GM12878 (cell line): ENCODE data around the gene FAM3B. TPM values are rescaled to one million over a fixed set of nuclear protein-coding genes. Genes with fewer than 3 reads are reported as not detected.

Experiments
- ATAC-seq: fragments of 200-7000 bp; cut with Tn5 transposase; 3 replicates; pipeline ENCODE4 v1.9.1; 2020; ENCODE audit warnings: mild to moderate bottlenecking, moderate library complexity
- BruUV-seq: library from RNA; stranded (reverse); fragments of 400-500 nt; replicated peaks from 2 replicates; lab custom pipeline; 2021; lab: Mats Ljungman, UMichigan
- CTCF ChIA-PET: fragments of 300-600 bp; sonication (Branson Sonifier 250); formaldehyde crosslinking; extraction: SDS; loops from one replicate; lab custom pipeline; 2021; ENCODE audit warnings: inconsistent platforms; lab: Yijun Ruan, JAX
- POLR2A ChIA-PET: fragments of 350-600 bp; formaldehyde crosslinking; extraction: SDS; loops from one replicate; lab custom pipeline; 2021; ENCODE audit warnings: inconsistent platforms; lab: Charles Lee
- RAD21 ChIA-PET: fragments of 300-600 bp; sonication (Branson Sonifier 250); formaldehyde crosslinking; loops from one replicate; lab custom pipeline; 2023; ENCODE audit warnings: antibody characterized with exemption; ENCODE audit not compliant: unreplicated experiment; lab: Charles Lee
- SMC1A ChIA-PET: fragments of 300-600 bp; sonication (Branson Sonifier 250); formaldehyde crosslinking; loops from one replicate; lab custom pipeline; 2023; ENCODE audit not compliant: unreplicated experiment, uncharacterized antibody; lab: Charles Lee
- DNase-seq: peaks from one replicate; pipeline ENCODE4 v3.0.0-alpha.2; 2011; ENCODE audit warnings: low read depth, low spot score
- FAIRE-seq: peaks from 3 replicates; lab custom pipeline; 2011; peaks lifted over from hg19 to GRCh38; lab: Jason Lieb, UNC
- H2AFZ ChIP-seq: 2 replicates; pipeline ENCODE4 v1.6.0; 2011; ENCODE audit warnings: low read depth, low read length, control low read depth; ENCODE audit not compliant: control insufficient read depth
- H3K27ac ChIP-seq: 2 replicates; pipeline ENCODE4 v1.5.1; 2011; ENCODE audit warnings: control low read depth; ENCODE audit not compliant: control insufficient read depth, insufficient read depth
- H3K27me3 ChIP-seq, 2 experiments: replicated peaks in 1 of 2; 2 replicates each; pipeline versions ENCODE4 v1.6.0 to v1.6.1; 2011; ENCODE audit warnings: low read length in 1 of 2; ENCODE audit not compliant: control insufficient read depth in 2 of 2, insufficient read depth in 2 of 2
- H3K36me3 ChIP-seq, 2 experiments: 2 replicates each; pipeline ENCODE4 v1.5.1; 2011; ENCODE audit warnings: low read length in 1 of 2; ENCODE audit not compliant: control insufficient read depth in 2 of 2, insufficient read depth in 2 of 2
- H3K4me1 ChIP-seq: 2 replicates; pipeline ENCODE4 v1.6.1; 2011; ENCODE audit warnings: mild to moderate bottlenecking, low read length, moderate library complexity, mixed read lengths; ENCODE audit not compliant: control insufficient read depth, insufficient read depth
- H3K4me2 ChIP-seq: 2 replicates; pipeline ENCODE4 v1.6.0; 2011; ENCODE audit warnings: control low read depth; ENCODE audit not compliant: control insufficient read depth, insufficient read depth
- H3K4me3 ChIP-seq: fragments of 200-600 bp; sonication (generic); 2 replicates; pipeline ENCODE4 v1.5.1; 2016
- H3K79me2 ChIP-seq: 2 replicates; pipeline ENCODE4 v1.6.0; 2011; ENCODE audit warnings: low read length; ENCODE audit not compliant: control insufficient read depth, insufficient read depth
- H3K9ac ChIP-seq: 2 replicates; pipeline ENCODE4 v1.8.0; 2011; ENCODE audit warnings: low read length, control low read depth, mixed read lengths; ENCODE audit not compliant: control insufficient read depth, insufficient read depth
- H3K9me3 ChIP-seq: replicated peaks from 3 replicates; pipeline ENCODE4 v1.5.1; 2011; ENCODE audit warnings: mild to moderate bottlenecking, low read length; ENCODE audit not compliant: control insufficient read depth, insufficient read depth
- H4K20me1 ChIP-seq: 2 replicates; pipeline ENCODE4 v1.6.0; 2011; ENCODE audit not compliant: control insufficient read depth, insufficient read depth
- BRCA1 ChIP-seq: IDR thresholded peaks from 2 replicates; pipeline ENCODE4 v1.6.1; 2011; ENCODE audit warnings: low read depth, low read length, improper control_type of control experiment
- CHD1 ChIP-seq: IDR thresholded peaks from 2 replicates; pipeline ENCODE4 v1.6.1; 2012; ENCODE audit warnings: low read depth, low read length, improper control_type of control experiment
- CREM ChIP-seq: IDR thresholded peaks from 2 replicates; pipeline ENCODE4 v1.6.1; 2014; ENCODE audit warnings: antibody characterized with exemption, low read depth
- POLR2AphosphoS5 ChIP-seq: IDR thresholded peaks from 2 replicates; pipeline ENCODE4 v1.6.1; 2011; ENCODE audit warnings: mild to moderate bottlenecking, low read length, inconsistent platforms
- SRF ChIP-seq, 2 experiments: IDR thresholded peaks; 2 replicates each; pipeline ENCODE4 v1.6.1; 2011; ENCODE audit warnings: low read depth in 2 of 2, low read length in 2 of 2, mild to moderate bottlenecking in 1 of 2, moderate library complexity in 1 of 2
- ZBED1 ChIP-seq: IDR thresholded peaks from 2 replicates; pipeline ENCODE4 v1.6.1; 2016; ENCODE audit warnings: borderline replicate concordance
- WGBS: methylation state at CpG from one replicate; pipeline ENCODE4 v1.1.6; 2016; ENCODE audit warnings: low lambda C conversion rate; ENCODE audit not compliant: insufficient replicate concordance, insufficient coverage; ENCODE audit errors: missing lambda C conversion rate; 5-methylcytosine and 5-hydroxymethylcytosine counted together
- in situ Hi-C: fragments of 300-500 bp; cut with MboI; formaldehyde crosslinking; loops from 9 replicates; pipeline ENCODE4 v1.14.3; 2018; ENCODE audit warnings: mixed read lengths
- intact Hi-C: fragments of 100-400 bp; cut with micrococcal nuclease; formaldehyde crosslinking; loops from one replicate; pipeline ENCODE4 v1.14.2; 2022; ENCODE audit not compliant: unreplicated experiment
- polyA plus RNA-seq, 11 experiments: library from polyadenylated mRNA; depleted of rRNA in 4 of 11; unstranded in 6 of 11; stranded (reverse) in 5 of 11; fragments of >200 nt; fragmentation: Nextera tagmentation in 4 of 11; fragmentation: Illumina TruSeq in 1 of 11; extraction: Ambion mirVana in 4 of 11; extraction: Trizol in 1 of 11; gene quantifications; 1 replicate in 1 of 11; 2 replicates in 10 of 11; pipeline versions ENCODE4 v1.2.1 to v1.2.3, GENCODE V29; 2011 to 2016; ENCODE audit warnings: inconsistent platforms in 2 of 11, missing spikeins in 2 of 11, low read depth in 1 of 11
- total RNA-seq, 4 experiments: library from RNA; depleted of rRNA in 3 of 4; stranded (reverse); fragments of >200 nt in 3 of 4; fragmentation: Illumina TruSeq in 1 of 4; extraction: Trizol in 1 of 4; gene quantifications; 2 replicates each; pipeline versions ENCODE4 v1.2.1 to v1.2.3, GENCODE V29; 2013 to 2021
- TF ChIP-seq, protein P1 (sequence below): fragments of 450-650 bp; IDR thresholded peaks from 2 replicates; pipeline ENCODE4 v1.6.1; 2017; ENCODE audit warnings: mild to moderate bottlenecking, moderate library complexity

FAM3B gene
- total and polyA plus RNA-seq, 10 of the 15 experiments (the other 5 are each of a cell fraction or from before 2014, with no cell fraction given) = 0.12 TPM; not detected in 9

DNA sequence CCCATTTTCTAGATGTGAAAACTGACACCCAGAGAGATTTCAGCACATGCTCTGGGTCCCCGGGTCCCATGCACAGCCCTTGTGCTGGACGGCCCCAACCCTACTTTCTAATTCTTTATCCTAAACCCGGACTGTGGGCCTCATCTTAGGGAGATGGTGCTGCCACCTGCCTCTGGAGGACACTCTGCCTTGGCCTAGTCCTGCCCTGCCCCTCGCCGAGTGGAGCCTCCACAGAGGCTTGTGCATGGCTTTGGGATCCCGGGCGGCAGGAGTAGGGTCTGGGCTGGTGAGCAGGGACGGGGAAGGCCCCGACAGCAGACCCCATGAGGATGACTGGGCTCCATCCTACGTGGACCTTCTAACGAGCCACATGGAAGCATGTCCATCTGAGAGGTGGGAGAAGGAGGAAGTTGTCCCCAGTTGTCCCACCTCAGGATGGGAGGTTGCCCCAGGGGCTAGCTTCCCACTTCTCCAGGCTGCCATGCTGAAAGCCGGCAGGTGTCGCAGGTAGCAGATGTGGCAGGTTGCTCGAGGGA lies 57.6 kb downstream of the FAM3B start:
- in situ Hi-C loops (no loop called here), intact Hi-C loops (no loop called here)
- Histone ChIP-seq H3K79me2 (peaks cover 47% of the 10 kb centered on the region), H3K4me3 (no peak overlapping the region), H3K4me2 (no peak overlapping the region), H3K27ac (no peak overlapping the region)
- FAIRE-seq = no peak
- TF ChIP-seq CHD1 = no peak
- TF ChIP-seq POLR2AphosphoS5 = 0 out of 2 replicates have a peak, but pooled peaks have one; percentile 39
- no peak for TF ChIP-seq SRF (IDR thresholded peaks at IDR 0.05; ENCODE audit: low read depth in 2 of 2, low read length in 2 of 2)
- no peak for TF ChIP-seq CREM
- no peak for TF ChIP-seq ZBED1
- TF ChIP-seq BRCA1 = no peak
- TF ChIP-seq, protein P1, sequence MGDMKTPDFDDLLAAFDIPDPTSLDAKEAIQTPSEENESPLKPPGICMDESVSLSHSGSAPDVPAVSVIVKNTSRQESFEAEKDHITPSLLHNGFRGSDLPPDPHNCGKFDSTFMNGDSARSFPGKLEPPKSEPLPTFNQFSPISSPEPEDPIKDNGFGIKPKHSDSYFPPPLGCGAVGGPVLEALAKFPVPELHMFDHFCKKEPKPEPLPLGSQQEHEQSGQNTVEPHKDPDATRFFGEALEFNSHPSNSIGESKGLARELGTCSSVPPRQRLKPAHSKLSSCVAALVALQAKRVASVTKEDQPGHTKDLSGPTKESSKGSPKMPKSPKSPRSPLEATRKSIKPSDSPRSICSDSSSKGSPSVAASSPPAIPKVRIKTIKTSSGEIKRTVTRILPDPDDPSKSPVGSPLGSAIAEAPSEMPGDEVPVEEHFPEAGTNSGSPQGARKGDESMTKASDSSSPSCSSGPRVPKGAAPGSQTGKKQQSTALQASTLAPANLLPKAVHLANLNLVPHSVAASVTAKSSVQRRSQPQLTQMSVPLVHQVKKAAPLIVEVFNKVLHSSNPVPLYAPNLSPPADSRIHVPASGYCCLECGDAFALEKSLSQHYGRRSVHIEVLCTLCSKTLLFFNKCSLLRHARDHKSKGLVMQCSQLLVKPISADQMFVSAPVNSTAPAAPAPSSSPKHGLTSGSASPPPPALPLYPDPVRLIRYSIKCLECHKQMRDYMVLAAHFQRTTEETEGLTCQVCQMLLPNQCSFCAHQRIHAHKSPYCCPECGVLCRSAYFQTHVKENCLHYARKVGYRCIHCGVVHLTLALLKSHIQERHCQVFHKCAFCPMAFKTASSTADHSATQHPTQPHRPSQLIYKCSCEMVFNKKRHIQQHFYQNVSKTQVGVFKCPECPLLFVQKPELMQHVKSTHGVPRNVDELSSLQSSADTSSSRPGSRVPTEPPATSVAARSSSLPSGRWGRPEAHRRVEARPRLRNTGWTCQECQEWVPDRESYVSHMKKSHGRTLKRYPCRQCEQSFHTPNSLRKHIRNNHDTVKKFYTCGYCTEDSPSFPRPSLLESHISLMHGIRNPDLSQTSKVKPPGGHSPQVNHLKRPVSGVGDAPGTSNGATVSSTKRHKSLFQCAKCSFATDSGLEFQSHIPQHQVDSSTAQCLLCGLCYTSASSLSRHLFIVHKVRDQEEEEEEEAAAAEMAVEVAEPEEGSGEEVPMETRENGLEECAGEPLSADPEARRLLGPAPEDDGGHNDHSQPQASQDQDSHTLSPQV = no peak
- TF ChIP-seq, all 136 proteins: peak for 1
- CTCF ChIA-PET = interaction anchor here (3.5 kb wide), 1 partner anchor 37 kb away, joined by 20 read pairs; no protein-coding TSS in a partner anchor
- SMC1A ChIA-PET = interaction anchor here (8.3 kb wide), 1 partner anchor 90 kb away, joined by 67 read pairs; no protein-coding TSS in a partner anchor
- RAD21 ChIA-PET = interaction anchor here (5.5 kb wide), 1 partner anchor 13 kb away, joined by 29 read pairs; the partner anchor contains the start of gene MX2
- Histone ChIP-seq H3K27me3 (no peaks in the 10 kb centered on the region), H4K20me1 (no peaks in the 10 kb centered on the region; the same call in 1 of the 2 replicates), H3K36me3 (peaks cover 0 to 5% of the 10 kb centered on the region in 2 experiments; a peak in 3 of 4 replicates), H3K4me1 (peaks cover 10% of the 10 kb centered on the region), H2AFZ (no peak overlapping the region), H3K9me3 (no peaks in the 10 kb centered on the region), H3K9ac (no peak overlapping the region)
- no peak for DNase-seq
- no TSS peak for BruUV-seq
- ATAC-seq = no peak
- WGBS = 95% methylated on average over 14 of the region's 14 CpGs
- POLR2A ChIA-PET = interaction anchor here (3.1 kb wide), 2 partner anchors 13 to 52 kb away, joined by 11 to 13 read pairs; partner anchors contain the start of genes MX1 and MX2
